Measurements from ENCODE around the gene MYLK4. TPM values are rescaled to one million over a fixed set of nuclear protein-coding genes. Genes with fewer than 3 reads are reported as not detected.
A peak's percentile ranks its signal among the peaks of the same experiment; 100 is the strongest.

The MYLK4 gene
- total RNA-seq, 1 donor from 2014 or later: 1.4 TPM

DNA sequence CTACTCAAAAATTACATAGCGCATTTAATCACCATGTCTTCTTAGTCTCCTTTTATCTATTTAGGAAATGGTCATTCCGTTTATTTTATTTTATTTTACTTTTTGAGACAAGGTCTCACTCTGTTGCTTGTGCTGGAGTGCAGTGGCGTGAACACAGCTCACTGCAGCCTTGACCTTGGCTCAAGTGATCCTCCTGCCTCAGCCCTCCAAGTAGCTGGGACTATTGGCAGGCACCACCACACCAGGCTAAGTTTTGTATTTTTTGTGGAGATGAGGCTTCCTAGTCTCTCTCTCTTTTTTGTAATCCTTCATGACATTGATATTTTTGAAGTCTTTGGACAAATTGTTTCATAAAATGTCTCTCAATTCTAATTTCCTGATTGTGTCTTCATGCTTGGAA lies 4.7 kb upstream of the MYLK4 start:
- no peak for DNase-seq

DNA sequence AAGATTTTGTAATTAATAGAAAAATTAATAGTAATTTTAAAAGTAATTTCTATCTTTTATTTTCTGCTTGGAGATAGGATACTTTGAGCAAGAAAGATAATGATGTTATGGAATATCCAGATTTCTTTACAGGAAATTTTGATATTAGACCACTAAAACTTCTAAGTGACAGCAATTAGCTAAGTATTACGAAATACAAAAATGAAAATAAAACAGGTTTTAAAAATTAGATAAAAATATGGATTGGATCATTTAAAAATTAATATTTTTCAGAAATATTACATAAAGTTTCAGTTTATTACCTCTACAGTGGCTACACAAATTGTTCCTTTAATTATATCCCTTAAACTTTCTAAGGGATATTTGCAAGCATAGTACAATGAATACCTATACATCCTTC lies 4.2 kb upstream of the MYLK4 start:
- DNase-seq: no peak

GRCh38 chr6:2754393-2754792 lies 3.7 kb upstream of the MYLK4 start:
- no peak for DNase-seq

- no peak for DNase-seq
Observed at GRCh38 chr6:2753743-2754142, 3.0 kb upstream of the MYLK4 start.

DNA sequence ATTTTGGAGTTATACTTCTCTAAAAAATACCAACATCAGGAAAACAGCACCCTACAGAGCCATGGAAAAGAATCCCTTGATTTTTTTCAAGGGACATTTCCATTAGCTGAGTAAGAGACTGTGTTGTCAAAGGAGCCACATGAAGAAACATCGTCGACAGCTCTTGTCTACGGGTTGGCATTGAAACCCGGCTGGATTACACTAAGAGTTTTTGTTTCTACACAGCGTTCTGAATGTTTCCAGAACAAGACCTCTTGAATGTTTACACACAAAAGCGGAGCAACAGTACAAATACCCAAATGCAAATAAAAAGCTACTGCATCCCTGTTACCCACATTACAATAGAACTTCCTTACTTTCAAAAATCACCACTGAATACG lies 2.4 kb upstream of the MYLK4 start:
- no peak for DNase-seq

DNA sequence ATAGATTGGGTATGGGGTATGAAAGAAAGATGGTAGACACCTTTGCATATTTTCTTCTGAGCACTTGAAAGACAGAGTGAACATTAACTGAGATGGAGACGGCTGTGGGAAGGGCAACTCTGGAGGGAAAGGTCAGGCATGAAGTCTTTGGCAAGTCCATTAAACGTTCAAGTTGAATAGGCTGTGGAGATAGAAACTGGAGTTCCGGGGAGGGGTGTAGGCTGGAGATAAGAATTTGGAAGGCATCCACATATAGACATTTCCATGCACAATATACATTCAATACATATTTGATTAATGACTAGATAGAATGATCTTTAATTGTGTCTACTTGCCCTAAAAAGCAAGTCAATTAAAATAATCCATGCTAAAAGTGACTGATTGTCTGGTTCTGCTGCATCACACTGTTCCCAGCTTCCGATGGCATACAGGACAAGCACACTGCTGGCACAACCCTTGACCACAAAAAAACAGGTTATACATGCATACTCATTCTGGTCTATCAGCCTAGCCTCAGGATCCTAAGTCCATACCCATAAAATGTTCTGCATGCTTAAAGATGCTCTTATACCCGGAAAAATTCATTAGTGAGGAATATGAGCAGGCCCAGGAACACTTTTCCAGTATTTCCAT lies 1.9 kb upstream of the MYLK4 start:
- DNase-seq: no peak

- DNase-seq: no peak
Observed at GRCh38 chr6:2751871-2752270, 1.1 kb upstream of the MYLK4 start.

DNA sequence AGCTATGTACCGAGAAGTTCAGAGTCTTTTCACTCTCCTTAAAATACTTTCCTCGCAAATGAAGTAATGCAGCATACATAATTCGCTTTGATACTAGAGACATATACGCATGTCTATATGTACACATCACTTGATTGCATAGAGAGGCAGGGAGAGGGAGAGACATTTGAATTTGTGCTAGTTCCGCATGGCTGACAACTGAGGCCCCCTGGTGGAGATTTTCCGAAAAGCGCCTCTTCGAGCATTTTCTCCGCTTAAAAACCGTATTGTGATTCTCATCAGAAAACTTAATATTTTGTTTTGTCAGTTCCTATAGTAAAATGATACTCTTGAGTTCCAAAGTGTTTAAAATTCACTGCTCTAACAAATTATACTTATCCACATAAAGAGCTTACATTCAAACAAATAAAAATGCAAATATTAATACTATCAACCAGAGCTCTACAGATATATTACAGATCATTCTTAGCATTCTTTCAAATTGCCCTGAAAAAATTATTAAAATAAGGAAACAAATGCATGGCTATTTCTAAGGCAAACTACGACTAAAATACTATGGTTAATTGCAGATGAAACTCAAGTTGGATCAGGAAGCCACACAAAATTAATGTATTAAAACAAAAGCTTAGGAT lies 637 bp downstream of the MYLK4 start:
- DNase-seq: peak; percentile 72

DNA sequence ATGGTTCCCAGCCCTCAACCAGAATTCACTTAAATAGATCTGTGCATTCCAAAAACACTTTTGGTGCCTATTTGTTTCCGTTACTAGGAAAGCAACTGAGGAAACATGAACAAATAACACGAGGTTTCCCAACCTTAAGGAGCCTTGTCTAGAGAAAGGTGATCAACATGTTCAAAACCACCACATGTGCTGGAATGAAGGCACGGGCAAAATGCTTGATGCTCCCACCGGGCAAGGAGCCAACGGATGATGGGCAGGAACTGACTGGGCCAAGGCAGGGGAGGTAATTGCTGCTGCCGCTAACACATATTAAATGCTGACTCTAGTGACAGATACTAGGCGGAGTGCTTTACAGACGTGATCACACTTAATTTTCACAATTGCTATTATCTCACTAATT lies 2.5 kb downstream of the MYLK4 start:
- DNase-seq: no peak

DNA sequence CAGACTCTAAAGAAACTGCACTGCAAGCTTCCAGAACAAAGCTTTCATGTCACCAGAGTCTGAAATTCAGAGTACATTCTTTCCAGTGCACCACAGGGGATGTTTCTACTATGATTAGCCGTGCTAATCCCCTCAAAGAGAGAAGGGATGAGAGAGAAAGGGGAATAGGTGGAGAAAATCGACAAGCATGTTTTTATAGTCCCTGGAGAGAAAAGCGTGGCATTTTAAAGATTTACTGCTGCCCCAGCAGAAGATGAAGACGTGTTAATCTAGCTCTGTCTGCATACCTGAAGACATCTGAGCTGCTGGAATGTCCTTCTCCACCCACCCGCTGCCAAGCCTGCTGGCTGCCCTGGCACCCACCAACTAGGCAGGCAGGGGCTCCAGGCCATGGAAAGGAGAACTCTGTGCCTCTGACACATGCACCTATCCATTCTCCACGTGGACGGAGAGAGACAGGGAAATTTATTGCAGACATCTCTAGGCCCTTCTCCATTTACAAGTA lies 4.1 kb downstream of the MYLK4 start:
- no peak for DNase-seq

- no peak for DNase-seq
Observed at GRCh38 chr6:2745246-2745645, 5.5 kb downstream of the MYLK4 start.

DNA sequence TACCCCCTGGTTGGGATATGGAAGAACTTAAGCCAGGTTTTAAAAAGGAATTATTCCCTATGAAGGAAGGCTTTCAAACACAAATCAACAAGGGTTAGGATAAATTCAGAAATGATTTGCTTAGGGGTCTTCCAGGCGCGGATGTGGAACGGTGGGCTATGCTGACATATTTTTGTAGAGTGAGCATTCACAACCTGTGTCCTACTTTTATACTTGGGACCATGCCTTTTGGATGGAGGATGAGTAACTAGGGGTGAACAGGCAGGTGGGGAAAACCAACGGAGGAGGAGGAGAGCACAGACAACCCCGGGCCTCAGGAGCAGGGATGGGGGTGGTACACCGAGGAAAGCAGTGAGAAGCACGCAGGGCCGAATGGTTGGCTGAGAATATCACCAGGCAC lies 5.9 kb downstream of the MYLK4 start:
- no peak for DNase-seq

GRCh38 chr6:2744209-2744771 lies 6.4 kb downstream of the MYLK4 start:
- DNase-seq: no peak

DNA sequence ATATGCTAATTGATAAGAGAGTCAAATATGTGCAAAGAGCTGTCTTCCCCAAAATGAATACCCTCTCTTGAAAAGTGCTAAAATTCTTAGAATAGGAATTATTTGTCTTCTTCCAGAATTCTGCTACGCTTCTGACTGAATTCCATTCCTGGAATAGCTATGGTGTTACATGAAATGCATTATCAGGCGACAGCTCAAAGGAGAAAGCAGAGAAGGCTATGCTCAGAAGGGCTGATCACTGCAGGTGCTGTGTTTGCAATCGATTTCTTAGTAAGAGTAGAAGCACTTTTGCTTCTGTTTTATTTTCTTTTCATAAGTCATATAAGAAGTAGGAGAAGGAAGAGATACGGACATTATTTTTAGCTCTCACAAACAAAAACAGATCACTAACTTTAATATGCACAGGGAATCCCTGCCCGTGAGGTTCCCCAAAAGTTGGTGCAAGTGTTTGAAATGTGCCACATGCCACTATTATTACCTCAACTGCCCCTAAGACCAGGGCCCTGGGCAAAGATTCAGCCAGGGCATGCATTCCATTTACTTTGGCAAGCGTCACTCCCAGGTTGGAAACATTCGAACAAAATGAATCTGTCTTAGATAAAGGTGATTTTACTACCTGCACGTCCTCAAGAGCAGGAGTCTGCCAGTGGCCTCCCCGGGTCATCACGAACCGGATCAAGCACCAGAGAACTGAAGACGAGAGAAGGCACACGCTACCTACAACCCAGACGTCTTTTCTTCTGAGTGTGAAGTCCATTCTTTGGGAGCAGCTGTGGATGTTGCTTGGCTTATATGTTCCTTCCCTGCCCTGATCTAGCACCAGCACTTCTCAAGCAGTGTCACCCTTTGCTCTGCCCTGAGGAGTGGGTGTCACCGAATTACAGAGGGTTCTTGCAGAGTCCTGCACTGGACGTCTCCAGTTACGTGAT lies 7.2 kb downstream of the MYLK4 start:
- no peak for DNase-seq

DNA sequence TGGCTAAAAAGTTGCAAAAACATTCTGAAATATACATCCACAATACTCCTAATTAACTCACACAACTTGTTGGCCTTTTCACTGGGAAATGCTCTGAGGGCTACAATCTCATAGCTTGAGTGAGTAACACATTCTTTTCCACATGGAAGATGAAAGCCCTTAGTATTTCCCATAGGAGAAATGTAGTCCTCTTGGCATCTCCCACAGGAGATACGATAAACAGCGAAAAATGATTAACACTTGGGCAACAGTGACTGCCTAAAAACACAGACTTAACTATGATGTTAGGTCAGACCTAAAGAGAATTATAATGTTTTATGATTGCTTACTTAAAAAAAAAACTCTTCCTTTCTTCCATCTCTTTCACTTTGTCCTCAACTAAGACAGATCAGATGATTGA lies 9.0 kb downstream of the MYLK4 start:
- DNase-seq: no peak

- no peak for DNase-seq
Observed at GRCh38 chr6:2740581-2740980, 10.1 kb downstream of the MYLK4 start.

DNA sequence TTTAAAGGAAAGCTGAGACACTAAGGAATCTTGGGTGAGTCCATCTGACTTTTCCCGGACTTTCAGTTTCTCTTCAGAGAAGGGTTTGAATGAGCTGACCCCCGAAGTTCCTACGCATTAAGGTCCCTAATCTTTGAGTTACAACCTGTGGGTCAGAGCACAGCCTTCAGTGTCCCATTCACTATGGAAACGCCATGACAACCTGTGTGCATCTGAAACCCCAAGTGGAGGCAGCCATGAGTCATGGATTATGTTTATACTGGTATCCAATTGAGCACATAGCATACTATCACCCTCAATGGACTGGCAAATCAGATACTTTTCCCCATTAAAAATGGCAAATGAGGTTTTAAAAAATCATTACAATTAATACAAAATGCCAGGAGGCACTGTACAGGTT lies 11.4 kb downstream of the MYLK4 start:
- DNase-seq: no peak

DNA sequence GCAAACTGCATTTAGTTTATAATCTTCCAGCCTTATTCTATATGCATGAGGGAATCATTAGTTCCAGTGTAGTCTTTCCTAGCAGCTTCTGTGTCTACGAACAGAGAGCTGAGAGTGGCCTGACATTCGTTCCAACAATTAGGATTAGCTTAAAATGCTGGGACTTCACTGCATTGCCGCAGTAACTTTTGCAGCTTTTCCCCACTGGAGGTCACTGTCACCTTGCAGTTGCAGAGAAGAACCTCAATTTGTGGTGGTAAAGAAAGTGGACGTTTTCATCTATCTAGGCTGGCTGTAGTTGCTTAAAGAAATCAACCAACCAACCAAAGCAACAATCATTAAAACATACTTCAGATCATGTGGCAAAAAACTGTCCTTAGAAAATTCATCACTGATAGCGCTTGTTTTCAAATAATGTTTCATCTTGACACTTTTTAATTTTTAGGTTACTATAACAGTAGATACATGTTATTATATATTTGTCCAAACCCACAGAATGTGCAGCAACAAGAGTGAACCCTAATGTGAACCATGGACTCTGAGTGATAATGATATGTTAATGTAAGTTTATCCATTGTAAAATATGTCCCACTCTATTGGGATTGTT lies 12.2 kb downstream of the MYLK4 start:
- peak; percentile 57 for DNase-seq

DNA sequence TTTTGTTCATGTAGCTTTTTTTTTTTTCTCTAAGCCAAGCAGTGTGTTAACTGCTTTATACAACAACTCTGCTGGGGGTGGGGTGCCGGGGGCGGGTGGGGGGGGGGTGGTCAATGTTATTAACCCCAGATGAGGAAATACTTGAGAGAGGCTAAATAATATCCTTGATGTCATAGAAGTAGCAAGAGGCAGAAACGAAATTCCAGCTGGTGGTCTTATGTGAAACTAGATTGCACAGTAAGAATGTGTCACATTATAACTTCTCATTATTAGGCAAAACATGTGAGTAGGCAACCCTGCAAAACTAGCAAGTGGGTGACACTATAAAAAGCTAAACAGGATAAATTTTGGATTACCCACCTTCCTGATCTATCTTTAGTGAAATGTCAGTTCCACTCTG lies 12.8 kb downstream of the MYLK4 start:
- DNase-seq: no peak

DNA sequence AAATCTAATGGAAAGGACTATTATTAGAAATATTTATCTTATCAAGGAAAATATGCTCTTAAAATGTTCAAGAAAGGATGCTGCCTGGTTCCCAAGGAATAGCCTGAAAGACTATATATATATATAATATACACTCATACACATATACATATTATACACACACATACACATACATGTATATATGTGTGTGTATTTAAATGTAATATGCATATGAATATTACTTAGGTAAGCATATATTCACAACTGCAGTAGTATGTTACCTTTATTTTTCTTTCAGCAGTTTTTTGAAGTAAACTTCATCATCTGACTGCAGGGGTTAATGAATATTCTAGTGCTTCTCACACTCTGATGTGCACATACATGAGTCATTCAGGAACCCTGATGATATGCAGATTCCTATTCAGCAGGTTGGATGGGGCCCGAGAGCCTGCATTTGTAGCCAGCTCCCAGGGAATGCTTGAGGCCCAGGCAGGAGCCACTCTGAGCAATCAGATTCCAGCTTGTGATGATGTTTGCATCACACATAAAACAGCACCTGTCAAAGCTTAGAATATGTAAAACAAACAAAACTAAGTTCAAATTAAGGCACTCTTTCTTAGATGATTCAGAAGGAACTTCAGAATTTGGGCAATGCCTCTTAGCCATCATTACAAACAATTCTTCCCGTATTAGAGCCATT lies 16.1 kb downstream of the MYLK4 start:
- DNase-seq: no peak

DNA sequence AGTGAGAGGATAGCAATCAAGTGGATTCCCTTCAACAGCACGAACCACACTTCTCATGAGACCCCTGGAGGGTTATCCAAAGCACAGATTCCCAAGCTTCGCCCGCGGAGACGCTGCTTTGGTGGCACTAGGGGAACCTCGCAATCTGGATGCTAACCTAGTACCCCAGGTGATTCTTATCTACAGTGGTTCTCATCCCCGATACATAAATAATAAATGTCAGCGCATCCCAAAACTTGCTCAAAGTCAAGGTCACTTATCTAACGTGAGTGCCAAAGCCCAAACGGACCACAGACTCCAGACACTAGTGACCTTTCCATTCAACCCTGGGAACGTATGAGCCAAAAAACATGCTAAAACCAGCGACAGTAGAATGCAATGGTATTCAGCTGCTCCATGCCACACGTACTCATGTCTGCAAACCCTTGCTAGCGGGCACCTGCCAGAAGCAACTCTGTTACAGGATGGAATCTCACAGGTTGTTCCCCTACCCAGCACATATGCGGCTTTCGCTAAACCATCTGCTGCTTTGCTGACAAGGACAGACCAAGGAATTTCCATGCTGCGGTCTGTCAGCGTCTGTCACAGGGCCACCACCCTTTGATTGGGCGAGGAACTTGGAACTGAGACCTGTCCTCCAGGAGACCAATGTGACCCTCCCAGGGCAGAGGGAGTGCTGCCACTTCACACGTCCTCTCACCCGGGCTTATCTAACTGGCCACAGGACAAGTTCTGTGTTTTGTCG lies 16.8 kb downstream of the MYLK4 start:
- DNase-seq: no peak

All from skin of body (tissue), 2 donors.